Naive B cell (primary cell): ENCODE results near the gene UBE2C. TPM values are rescaled to one million over a fixed set of nuclear protein-coding genes. Genes with fewer than 3 reads are reported as not detected.

Experiments
- ATAC-seq, 2 donors: fragments of 150-1000 bp; cut with Tn5 transposase; 2 replicates each; pipeline ENCODE4 v1.10.0; 2021; ENCODE audit warnings: low read depth in 2 of 2, mild to moderate bottlenecking in 2 of 2, moderate library complexity in 2 of 2
- DNase-seq: peaks from one replicate; pipeline ENCODE4 v3.0.0; 2022
- H3K27ac Mint-ChIP-seq, 6 donors: one replicate each; pipeline ENCODE4 v1.8.0; 2020 to 2022; ENCODE audit warnings: mild to moderate bottlenecking in 6 of 6, mixed read lengths in 6 of 6, moderate library complexity in 5 of 6, inconsistent platforms in 2 of 6
- H3K27me3 Mint-ChIP-seq, 3 donors: one replicate each; pipeline ENCODE4 v1.8.0; 2021 to 2022; ENCODE audit warnings: mixed read lengths in 3 of 3, mild to moderate bottlenecking in 1 of 3
- H3K36me3 Mint-ChIP-seq, 2 donors: one replicate each; pipeline ENCODE4 v1.8.0; 2020 to 2022; ENCODE audit warnings: mixed read lengths in 2 of 2, inconsistent platforms in 1 of 2, mild to moderate bottlenecking in 1 of 2
- H3K4me1 Mint-ChIP-seq, 3 donors: one replicate each; pipeline ENCODE4 v1.8.0; 2020 to 2022; ENCODE audit warnings: mixed read lengths in 3 of 3, inconsistent platforms in 1 of 3, mild to moderate bottlenecking in 1 of 3, moderate library complexity in 1 of 3
- H3K4me3 Mint-ChIP-seq, 8 donors: one replicate each; pipeline ENCODE4 v1.8.0; 2020 to 2022; ENCODE audit warnings: mild to moderate bottlenecking in 8 of 8, mixed read lengths in 8 of 8, moderate library complexity in 8 of 8, inconsistent platforms in 2 of 8
- H3K9me3 Mint-ChIP-seq, 7 donors: one replicate each; pipeline ENCODE4 v1.8.0; 2020 to 2022; ENCODE audit warnings: mixed read lengths in 7 of 7, mild to moderate bottlenecking in 5 of 7, inconsistent platforms in 2 of 7, moderate library complexity in 1 of 7
- polyA plus RNA-seq, 6 donors: library from polyadenylated mRNA; unstranded; fragments of 300-500 nt; fragmentation: Illumina TruSeq; gene quantifications; one replicate each; pipeline ENCODE4 v1.2.3, GENCODE V29; 2021; ENCODE audit warnings: low read depth in 6 of 6

The UBE2C gene
- polyA plus RNA-seq, 6 donors from 2014 or later = 0.53 TPM; not detected in 5

DNA sequence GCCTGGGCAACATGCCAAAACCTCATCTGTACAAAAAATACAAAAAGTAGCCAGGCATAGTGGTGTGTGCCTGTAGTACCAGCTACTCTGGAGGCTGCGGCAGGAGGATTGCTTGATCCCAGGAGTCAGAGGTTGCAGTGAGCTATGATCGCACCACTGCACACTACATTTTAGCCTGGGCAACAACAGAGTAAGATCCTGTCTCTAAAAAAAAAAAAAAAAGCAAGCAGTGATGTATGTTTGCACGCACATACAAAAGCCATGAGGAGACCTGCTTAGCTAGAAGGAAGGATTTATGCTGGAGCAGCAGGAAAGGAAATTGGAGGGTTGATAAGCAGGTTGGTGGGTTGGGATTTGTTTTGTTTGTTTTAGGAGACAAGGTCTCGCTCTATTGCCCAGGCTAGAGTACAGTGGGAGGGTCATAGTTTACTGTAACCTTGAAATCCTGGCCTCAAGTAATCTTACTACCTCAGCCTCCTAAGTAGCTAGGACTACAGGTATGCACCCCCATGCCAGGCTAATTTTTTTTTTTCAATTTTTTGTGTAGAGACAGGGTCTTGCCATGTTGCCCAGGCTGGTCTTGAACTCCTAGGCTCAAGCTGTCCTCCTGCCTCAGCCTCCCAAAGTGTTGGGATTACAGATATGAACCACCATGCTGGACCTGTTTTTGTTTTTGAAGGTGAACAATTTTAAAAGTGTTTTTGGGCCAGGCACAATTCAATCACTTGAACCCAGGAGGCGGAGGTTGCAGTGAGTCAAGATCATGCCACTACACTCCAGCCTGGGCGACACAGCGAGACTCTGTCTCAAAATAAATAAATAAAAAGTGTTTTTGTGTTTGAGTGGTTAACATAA lies 49.0 kb downstream of the UBE2C start:
- no peaks in the 10 kb centered on the region for H3K9me3 Mint-ChIP-seq
- no peak for DNase-seq
- H3K36me3 Mint-ChIP-seq = peaks cover 6 to 11% of the 10 kb centered on the region in 2 donors
- no peaks in the 10 kb centered on the region for H3K27me3 Mint-ChIP-seq
- no peak overlapping the region for H3K27ac Mint-ChIP-seq
- ATAC-seq = no peak
- no peak overlapping the region for H3K4me3 Mint-ChIP-seq
- H3K4me1 Mint-ChIP-seq = peaks cover 30 to 32% (median 31%) of the 10 kb centered on the region in 3 donors

DNA sequence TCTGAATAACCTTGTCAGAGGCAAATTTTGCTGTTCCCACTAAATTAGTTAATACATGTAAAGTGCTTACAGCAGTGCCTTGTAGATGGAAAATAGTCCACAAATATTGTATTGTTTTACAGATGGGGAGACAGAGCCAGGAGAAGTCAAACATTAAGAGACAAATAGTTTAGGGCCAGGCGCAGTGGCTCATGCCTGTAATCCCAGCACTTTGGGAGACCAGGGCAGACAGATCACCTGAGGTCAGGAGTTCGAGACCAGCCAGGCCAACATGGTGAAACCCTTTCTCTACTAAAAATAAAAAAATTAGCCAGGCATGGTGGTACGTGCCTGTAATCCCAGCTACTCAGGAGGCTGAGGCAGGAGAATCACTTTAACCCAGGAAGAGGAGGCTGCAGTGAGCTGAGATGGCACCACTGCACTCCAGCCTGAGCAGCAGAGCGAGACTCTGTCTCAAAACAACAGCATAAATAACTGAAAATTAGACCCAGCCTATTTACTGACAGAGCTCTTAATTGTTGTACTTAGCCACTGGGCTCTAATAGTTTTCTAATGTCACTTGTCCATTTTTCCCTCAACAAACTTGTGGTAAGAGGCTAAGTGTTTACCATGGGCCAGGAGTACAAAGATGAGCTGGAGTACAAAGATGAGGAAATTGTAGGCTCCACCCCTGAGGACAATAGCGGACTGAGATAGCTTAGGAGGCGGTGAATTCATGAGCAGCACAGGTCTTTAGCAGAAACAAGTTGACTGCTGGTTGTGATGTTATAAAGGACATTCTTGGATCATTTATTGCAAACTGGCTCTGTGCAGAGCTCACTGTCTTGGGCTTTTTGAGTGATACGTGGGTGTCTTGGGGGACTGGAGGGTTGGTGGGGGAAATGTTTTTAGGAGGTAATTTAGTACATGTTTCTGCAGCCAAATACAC lies 51.4 kb downstream of the UBE2C start:
- peaks cover 6 to 11% of the 10 kb centered on the region in 2 donors for H3K36me3 Mint-ChIP-seq
- no peaks in the 10 kb centered on the region for H3K9me3 Mint-ChIP-seq
- peaks cover 13 to 20% (median 15%) of the 10 kb centered on the region in 3 donors for H3K4me1 Mint-ChIP-seq
- no peak overlapping the region for H3K4me3 Mint-ChIP-seq
- H3K27me3 Mint-ChIP-seq = no peaks in the 10 kb centered on the region
- ATAC-seq (no peak), DNase-seq (no peak)
- H3K27ac Mint-ChIP-seq = no peak overlapping the region

- no peaks in the 10 kb centered on the region for H3K36me3 Mint-ChIP-seq
- H3K27me3 Mint-ChIP-seq = no peaks in the 10 kb centered on the region
- no peak for ATAC-seq
- peaks cover under 1 to 6% (median under 1%) of the 10 kb centered on the region in 3 donors for H3K4me1 Mint-ChIP-seq
- peak overlapping the region in 1 of 6 donors; percentile 77 for H3K27ac Mint-ChIP-seq
- no peak for DNase-seq
- H3K9me3 Mint-ChIP-seq = no peaks in the 10 kb centered on the region
- H3K4me3 Mint-ChIP-seq = no peak overlapping the region
These were observed 54.0 kb downstream of the UBE2C start for GRCh38 chr20:45866454-45866853.

Other genes starting within 250 kb of the UBE2C start
- not detected for gene WFDC8, start 233.4 kb upstream of the UBE2C start, polyA plus RNA-seq
- not detected for gene WFDC10A, start 182.9 kb upstream of the UBE2C start, polyA plus RNA-seq
- not detected for gene WFDC9, start 181.4 kb upstream of the UBE2C start, polyA plus RNA-seq
- gene WFDC11, start 142.4 kb upstream of the UBE2C start, polyA plus RNA-seq = not detected
- not detected for gene WFDC13, start 110.6 kb upstream of the UBE2C start, polyA plus RNA-seq
- not detected for gene WFDC10B, start 107.6 kb upstream of the UBE2C start, polyA plus RNA-seq
- not detected for gene SPINT4, start 90.3 kb upstream of the UBE2C start, polyA plus RNA-seq
- not detected for gene WFDC3, start 20.8 kb upstream of the UBE2C start, polyA plus RNA-seq
- 10 to 100 TPM; 27.9 to 44.5 (median 37.7) TPM for gene DNTTIP1, start 20.7 kb upstream of the UBE2C start, polyA plus RNA-seq
- gene TNNC2, start 14.7 kb downstream of the UBE2C start, polyA plus RNA-seq = 1 to 10 TPM in 1 of 6 donors, under 1 TPM in 2, not detected in 3; 0.64 to 1.2 (median 0.69) TPM
- 1 to 10 TPM in 3 of 6 donors, under 1 TPM in 2, not detected in 1; 0.45 to 1.9 (median 1.1) TPM for gene SNX21, start 21.2 kb downstream of the UBE2C start, polyA plus RNA-seq
- 10 to 100 TPM; 35.4 to 46.7 (median 38.7) TPM for gene ACOT8, start 44.7 kb downstream of the UBE2C start, polyA plus RNA-seq
- 1 to 10 TPM in 5 of 6 donors, not detected in 1; 1.3 to 2.9 (median 1.8) TPM for gene ZSWIM3, start 45.0 kb downstream of the UBE2C start, polyA plus RNA-seq
- gene ZSWIM1, start 68.6 kb downstream of the UBE2C start, polyA plus RNA-seq = 10 to 100 TPM in 1 of 6 donors, 1 to 10 TPM in 4, not detected in 1; 3.0 to 11.6 (median 4.7) TPM
- not detected for gene SPATA25, start 75.0 kb downstream of the UBE2C start, polyA plus RNA-seq
- 1 to 10 TPM in 3 of 6 donors, under 1 TPM in 2, not detected in 1; 0.69 to 2.4 (median 1.1) TPM for gene NEURL2, start 78.6 kb downstream of the UBE2C start, polyA plus RNA-seq
- 10 to 100 TPM; 28.6 to 46.5 (median 42.3) TPM for gene CTSA, start 78.7 kb downstream of the UBE2C start, polyA plus RNA-seq
- 10 to 100 TPM in 1 of 6 donors, 1 to 10 TPM in 4, under 1 TPM in 1; 0.66 to 10.2 (median 5.1) TPM for gene PLTP, start 99.5 kb downstream of the UBE2C start, polyA plus RNA-seq
- gene PCIF1, start 122.0 kb downstream of the UBE2C start, polyA plus RNA-seq = 100 to 1,000 TPM in 1 of 6 donors, 10 to 100 TPM in 5; 76.3 to 123 (median 91.4) TPM
- gene ZNF335, start 159.6 kb downstream of the UBE2C start, polyA plus RNA-seq = 10 to 100 TPM; 10.4 to 24.3 (median 15.5) TPM
- gene MMP9, start 196.3 kb downstream of the UBE2C start, polyA plus RNA-seq = under 1 TPM in 2 of 6 donors, not detected in 4; 0.19 to 0.25 TPM
- gene SLC12A5, start 216.6 kb downstream of the UBE2C start, polyA plus RNA-seq = not detected